NCI-H1417 (cell line): ENCODE data around the gene MYO6.

ENCODE experiments used
- DNase-seq, 3 experiments: peaks; one replicate each; lab custom pipeline; 2025; lab: John Stamatoyannopoulos, UW

MYO6 gene

DNA sequence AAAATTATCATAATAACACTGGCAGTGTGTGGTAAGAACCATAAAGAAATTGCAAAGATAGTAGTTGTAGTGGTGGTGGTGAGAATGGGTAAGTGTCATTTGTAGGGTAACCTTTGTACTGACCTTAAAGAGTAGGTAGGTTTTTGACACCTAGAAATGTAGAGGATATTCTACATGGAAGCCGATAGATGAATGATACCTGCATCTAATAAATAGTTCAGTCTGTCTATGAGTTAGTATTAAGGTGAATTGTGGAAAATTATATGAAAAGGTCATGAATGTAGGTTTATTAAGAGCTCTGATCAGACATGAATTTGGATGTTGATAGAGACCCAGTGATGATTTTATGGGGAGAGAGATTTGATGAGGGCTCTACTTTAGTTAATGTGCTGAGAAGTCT, 78.1 kb downstream of the MYO6 start:
- no peak for DNase-seq

DNA sequence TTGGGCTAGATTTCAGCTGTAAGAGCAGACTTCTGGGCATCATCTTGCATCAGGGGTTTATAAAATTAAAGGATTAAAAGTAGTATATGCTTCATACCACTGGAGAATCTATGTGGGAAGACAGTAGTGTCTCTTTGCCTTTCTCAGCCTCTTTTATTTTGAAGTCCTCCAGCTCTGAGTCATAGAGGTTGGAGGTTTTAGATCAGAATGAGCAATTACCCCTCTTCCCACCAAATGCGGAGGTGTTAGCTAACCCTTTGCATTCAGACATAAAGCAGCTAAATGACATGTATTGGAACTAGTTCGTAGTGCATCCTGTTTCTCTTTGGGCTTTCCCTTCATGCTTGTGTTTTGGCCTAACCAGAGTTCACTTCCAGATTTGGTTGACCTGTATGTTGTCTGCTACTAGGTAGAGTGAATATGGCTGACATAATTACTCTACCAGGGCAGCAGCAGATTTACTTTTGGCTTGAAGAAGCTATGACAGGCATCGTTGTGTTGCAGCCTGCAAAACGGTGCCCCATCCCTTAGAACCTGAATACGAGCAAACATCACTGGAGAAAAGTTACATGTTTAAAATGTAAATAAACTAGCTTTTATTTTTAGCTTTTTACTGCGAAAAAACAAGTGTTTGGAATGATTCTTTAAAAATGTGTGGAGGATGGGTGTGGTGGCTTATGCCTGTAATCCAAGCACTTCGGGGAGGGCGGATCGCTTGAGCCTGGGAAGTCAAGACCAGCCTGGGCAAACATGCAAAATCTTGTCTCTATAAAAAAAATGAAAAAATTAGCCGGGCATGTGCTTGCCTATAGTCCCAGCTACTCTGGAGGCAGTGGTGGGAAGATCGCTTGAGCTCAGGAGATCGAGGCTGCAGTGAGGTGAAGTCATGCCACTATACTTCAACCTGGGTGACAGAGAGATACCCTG, 82.2 kb downstream of the MYO6 start:
- no peak for DNase-seq

GRCh38 chr6:75834447-75834846, 85.4 kb downstream of the MYO6 start:
- DNase-seq = no peak

DNA sequence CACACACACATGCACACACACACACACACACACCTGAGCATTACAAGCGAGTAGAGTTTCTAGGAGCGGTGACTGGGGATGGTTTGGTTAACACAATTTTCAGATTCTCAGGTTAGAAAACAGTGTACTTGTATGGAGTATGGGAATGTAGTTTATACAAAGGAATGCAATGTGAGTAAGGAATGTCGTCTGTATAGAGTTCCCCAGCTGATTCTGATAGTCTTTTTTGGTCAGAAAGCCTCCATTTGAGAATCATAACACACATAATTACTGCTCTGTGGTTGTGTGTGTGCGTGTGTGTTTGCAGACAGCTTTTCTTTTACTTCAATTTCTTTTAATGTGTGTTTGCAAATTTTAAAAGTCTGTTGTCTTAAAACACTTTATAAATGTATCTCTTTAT, 93.2 kb downstream of the MYO6 start:
- DNase-seq = no peak

DNA sequence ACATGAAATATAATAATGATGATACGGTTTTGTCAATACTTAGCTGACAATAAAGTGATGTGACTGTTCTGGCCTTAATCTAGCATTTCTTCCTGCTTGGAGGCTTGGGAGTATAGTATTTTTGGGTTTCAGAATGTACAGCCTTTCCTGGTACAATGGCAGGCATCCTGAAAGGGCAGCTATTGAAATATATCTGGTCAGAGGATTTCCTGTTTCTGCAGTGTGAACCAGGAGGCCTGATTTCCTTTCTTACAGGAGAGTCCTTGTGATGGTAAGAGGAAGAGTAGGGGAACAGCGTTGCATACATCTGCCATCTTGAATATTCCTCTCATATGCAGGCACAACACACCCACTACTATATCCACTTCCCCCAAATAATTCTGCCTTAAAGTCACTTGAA, 93.7 kb downstream of the MYO6 start:
- DNase-seq = no peak

GRCh38 chr6:75843396-75843795, 94.4 kb downstream of the MYO6 start:
- no peak for DNase-seq

- DNase-seq = no peak
Measured at GRCh38 chr6:75848274-75848673, 99.2 kb downstream of the MYO6 start.

DNA sequence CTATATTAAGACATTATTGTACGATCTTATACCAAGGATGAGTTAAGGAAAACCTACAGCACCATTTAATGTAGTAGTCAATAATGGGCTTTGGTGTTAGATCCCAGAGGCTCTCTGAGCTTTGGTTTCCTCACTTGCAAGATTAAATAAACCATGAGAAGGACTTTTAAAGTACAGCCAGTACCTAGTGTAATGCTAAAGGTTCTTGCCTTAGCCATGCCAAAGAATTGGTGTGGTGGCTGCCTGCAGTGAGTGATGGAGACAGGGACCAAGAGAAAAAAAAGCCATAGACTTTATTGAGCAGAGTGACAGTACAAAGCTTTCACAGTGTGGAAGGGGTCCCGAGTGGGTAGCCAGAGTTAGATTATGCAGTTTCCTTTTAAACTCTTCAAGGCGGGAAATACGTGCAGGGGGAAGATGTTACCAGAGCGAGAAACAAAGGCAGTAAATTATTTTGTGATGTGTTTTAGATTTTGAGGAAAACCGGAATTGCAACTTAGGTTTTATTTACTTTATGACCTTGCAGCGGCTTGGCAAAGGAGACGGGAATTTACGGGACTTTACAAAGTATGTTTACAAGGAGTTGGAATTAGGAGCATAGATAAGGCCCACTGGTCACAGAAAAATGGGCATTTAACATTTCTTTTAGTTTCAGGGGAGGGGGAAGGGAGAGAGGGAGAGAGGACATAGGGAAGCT, 100.4 kb downstream of the MYO6 start:
- DNase-seq = no peak

GRCh38 chr6:75850026-75850833, 101.2 kb downstream of the MYO6 start:
- no peak for DNase-seq

DNA sequence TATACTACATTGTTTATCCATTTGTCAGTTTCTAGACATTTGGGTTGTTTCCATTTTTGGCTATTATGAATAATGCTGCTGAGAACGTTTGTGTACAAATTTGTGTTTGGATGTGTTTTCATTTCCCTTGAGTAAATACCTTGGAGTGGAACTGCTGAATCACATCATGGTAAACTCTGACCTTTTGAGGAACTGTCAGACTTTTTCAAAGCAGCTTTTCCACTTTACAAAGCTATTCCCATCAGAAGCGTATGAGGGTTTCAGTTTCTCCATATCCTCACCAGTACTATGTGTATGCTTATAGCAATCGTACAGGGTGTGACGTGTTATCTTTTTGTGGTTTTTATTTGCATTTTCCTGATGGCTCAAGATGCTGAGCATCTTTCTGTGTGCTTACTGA, 103.7 kb downstream of the MYO6 start:
- DNase-seq = no peak

DNA sequence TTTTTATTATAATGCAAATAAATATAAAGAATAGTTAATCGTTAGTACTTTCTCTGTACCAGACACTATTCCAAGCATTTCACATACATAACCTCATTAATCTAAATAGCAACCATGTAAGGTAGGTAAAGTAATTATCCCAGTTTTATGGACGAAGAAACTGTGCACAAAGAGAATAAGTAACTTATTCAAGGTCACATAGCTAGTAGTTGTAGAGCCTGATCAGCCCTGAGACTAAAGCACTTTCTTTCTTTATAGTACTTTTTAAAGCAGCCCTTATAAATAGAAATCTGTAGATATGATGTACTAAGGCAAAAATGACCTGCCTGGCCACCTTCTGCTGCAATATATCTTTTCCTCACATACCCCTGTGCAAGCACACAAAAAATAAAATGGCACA, 104.8 kb downstream of the MYO6 start:
- DNase-seq = no peak

GRCh38 chr6:75855052-75855451, 106.0 kb downstream of the MYO6 start:
- DNase-seq = peak in 2 of 3 experiments; percentile 8 to 36

DNA sequence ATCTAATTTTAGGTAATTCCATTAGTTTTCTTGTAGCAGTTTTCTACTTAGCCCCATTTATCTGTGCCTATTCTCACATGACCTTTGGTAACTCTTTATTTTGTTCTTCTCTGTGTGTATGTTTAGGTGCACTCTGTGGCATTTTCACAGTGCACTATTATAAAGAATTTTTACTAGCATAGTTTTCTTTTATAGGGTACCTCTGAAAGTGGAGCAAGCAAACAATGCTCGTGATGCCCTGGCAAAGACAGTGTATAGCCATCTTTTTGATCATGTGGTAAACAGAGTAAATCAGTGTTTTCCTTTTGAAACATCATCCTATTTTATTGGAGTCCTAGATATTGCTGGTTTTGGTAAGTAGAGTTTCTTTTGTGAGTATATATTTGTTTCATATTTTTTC, 107.9 kb downstream of the MYO6 start:
- no peak for DNase-seq

GRCh38 chr6:75863001-75863400, 114.0 kb downstream of the MYO6 start:
- DNase-seq = no peak

DNA sequence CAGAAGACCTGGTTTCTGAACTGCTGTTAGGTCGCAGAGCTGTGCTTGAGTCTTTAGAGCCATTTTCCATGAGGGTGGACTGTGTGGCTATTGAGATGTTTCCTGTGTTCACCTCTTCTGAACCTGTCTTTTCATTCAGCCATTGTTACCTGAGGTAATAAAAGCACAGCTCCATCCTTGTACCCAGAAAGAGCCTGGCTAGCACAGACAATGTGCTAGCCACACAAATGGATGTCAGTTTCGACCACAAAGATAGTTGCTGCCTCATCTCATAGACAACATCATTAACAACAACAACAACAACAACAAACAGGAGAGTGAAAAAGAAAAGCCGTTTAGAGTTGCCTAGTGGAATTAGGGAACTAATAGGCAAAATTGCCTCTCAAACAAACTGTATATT, 114.7 kb downstream of the MYO6 start:
- DNase-seq = no peak

DNA sequence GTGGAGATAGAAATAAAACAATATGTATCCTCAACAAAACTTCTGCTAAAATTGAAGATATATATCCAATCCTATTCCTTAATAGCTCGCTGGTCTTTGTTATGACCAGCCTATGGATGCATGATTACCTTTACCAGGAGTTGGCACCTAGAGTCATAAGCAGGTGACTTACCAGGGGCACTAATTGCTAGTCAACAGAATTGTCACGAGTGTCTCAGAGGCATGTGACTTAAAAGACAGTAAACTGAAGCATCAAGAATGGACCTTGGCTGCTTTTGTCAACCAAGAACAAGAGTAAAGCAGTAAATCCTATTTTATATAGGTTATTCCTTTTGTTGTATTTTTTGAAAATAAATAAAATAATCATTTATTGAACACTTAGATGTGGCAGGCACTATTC, 115.4 kb downstream of the MYO6 start:
- DNase-seq = no peak

DNA sequence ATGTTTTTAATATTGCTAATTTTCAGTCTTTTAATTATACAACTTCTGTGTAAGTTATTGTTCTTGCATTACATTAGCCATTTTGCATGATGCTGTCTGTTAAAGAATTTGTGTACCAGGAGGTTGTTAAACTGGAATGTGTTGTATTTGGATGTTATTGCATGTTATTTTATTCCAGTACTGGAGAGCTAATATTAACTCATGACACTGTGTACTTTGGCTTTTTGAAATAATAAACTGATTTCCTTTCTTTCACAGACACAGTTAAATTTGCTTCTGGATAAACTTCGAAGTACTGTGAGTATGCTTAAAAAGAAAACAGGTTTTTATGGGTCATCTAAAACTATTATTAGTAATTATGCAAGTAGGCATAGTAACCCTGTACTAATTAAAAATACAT, 121.3 kb downstream of the MYO6 start:
- no peak for DNase-seq

DNA sequence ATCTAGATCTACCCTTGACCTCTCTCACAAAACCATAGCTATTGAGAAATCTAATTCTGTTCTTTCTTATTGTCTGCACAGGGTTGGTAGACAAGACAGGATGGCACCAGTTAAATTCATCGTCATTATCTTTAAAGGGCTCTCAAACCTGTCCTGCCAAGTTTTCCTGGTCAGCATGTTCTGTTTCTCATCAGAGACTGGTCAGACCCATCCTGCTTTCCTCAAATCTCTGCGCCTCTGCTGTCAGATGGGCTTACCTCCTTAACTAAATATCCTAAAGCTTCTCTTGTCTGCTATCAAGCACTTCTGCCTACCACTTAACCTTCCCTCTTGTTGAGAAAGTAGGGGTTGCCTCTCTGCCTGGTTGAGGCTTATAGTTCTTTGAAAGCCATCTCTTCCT, 125.2 kb downstream of the MYO6 start:
- DNase-seq = peak in 1 of 3 experiments; percentile 19

- DNase-seq = no peak
Measured at GRCh38 chr6:75876152-75876551, 127.1 kb downstream of the MYO6 start.

DNA sequence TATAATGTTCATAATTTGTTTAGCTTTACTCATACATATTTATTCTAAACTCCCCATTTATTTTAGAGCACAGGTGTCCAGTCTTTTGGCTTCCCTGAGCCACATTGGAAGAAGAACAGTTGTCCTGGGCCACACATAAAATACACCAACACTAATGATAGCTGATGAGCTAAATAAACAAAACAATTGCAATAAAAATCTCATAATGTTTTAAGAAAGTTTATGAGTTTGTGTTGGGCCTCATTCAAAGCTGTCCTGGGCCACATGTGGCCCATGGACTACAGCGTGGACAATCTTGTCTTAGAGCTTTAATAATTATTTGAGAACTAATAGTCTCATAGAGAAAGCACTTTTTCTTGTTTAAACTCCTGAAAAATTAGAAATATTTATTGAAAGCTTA, 131.3 kb downstream of the MYO6 start:
- no peak for DNase-seq

- no peak for DNase-seq
Measured at GRCh38 chr6:75882734-75883133, 133.7 kb downstream of the MYO6 start.

- DNase-seq = no peak
Measured at GRCh38 chr6:75884822-75885221, 135.8 kb downstream of the MYO6 start.

DNA sequence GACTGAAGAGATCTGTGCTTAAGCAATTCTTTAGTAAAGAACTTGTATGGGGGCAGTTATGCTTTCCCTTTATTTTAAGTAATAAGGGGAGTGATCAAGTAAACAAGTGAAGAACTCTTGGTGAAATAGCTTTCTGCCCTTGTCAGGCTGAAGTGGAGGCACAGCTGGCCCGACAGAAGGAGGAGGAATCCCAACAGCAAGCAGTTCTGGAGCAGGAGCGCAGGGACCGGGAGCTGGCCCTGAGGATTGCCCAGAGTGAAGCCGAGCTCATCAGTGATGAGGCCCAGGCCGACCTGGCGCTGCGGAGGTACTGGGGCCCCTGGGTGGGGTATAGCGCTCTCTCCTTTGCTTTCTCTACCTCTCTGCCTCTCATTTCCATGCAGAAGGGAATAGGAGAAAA, 143.3 kb downstream of the MYO6 start:
- DNase-seq = no peak
